Retina (tissue), 1 donor: ENCODE data around the gene STH.

Experiments used
- DNase-seq: peaks from one replicate; pipeline ENCODE4 v3.0.0-alpha.2; 2016

STH gene

DNA sequence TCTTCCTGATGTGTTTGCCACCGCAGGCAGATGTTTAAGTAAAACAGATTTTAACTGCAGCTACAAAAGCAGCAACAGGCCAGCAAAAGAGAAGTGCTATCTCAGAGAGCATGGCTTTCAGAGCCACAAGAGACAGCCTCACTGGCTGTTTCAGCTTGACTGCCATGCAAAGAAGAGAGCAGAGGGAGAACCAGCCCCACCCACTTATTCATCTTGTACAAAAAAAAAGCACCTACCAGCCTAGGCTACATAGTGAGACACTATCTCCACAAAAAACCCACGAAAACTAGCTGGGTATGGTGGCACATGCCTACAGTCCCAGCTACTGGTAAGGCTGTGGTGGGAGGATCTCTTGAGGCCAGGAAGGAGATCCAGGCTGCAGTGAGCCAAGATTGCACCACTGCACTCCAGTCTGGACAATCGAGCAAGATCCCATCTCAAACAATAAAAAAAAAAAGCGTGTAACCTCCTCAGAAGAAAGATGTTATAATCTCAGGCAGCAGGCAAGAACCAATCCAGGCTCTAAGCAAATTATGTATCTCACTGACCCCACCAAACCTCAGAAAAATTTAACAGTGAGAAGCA, 30.0 kb downstream of the STH start:
- DNase-seq = no peak

DNA sequence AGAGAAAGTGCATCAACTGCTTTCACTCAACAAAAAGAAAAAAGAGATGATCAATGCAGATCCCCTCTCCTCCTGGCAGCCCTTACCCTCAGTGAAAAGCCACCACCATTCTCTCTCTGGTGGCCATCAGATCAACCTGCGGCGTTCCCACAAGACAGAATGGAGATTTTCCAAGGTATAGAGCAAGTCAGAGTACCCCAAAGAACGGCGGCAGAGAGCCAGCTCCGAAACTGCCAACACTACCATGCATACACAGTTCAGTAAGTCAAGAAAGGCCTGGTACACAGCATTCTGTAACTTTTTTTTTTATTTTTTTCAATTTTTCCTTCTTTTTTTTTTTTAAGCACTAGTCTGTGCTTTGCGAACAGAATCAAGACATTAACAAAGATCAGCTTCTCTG, 30.6 kb downstream of the STH start:
- no peak for DNase-seq

- no peak for DNase-seq
These were observed 31.7 kb downstream of the STH start for GRCh38 chr17:46030752-46031151.

GRCh38 chr17:46031440-46031839, 32.4 kb downstream of the STH start:
- DNase-seq = no peak

DNA sequence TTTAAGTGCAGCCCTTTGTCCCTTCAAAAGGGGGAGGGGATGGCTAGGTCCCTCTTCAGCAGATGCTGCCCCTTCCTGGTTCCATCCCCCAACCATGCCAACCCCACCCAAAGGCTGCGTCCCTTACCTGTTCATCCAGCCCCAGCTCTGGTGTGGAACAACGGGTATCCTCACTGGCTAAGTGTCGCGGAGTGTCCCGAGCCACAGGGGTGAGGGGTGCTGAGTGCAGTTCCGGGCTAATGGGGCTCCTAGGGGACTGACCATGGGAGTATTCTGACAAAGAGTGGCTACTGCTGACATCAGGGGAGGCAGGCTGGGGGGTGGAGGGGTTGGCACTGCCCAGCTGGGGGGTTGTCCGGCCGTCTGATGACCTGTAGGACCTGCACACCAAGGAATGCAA, 32.9 kb downstream of the STH start:
- DNase-seq = no peak

DNA sequence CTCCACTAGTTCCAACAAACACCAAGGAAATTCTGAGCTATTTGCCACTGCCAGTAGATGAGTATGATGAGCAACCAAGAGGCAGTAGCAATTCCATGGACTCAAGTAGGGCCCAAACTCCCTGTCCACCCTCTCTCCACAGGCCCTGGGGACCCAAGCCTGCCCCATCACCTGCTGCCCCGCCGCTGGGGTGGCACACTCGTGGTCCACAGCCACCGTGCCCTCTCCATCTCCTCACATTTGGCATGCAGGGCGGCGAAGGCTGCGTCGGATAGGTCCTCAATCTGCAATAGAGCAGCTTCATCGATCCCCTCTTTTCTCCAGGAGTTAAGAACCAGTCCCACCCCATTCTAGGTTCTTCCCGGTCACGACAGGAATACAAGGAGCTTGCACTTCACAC, 33.9 kb downstream of the STH start:
- no peak for DNase-seq

GRCh38 chr17:46033392-46033791, 34.3 kb downstream of the STH start:
- DNase-seq = no peak

DNA sequence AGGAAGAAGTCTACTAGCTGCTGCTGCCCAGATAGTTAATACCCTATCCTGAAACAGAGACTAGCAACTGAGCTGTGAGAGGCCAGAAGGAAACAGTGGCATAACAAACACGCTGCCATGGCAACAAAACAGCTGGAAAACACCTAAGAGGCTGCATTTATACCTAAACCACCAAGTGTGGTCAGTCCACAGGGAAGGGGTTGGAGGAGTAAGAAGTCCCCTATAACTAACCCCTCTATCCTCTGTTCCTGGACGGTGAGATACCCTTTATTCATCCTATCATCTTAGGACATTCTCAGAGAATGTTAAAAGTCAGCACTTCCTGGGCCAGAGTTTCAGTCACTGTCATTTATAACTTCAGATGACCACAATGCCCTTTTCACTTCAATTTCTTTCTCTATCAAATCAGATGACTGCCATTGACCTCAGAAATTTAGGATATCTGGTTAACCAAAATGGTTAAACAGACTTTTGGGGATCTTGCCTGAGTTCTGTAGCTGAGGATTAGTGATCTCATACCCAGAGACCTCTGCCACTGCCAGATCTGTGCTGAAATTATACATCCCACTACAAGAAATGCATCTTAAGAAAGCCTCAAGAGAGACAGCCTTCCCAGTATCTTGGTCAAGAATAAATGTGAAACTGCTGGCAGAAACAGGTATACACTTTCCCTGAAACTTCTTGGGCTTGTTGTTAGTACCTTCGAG, 36.2 kb downstream of the STH start:
- no peak for DNase-seq

- DNase-seq = no peak
These were observed 37.4 kb downstream of the STH start for GRCh38 chr17:46036491-46036890.

DNA sequence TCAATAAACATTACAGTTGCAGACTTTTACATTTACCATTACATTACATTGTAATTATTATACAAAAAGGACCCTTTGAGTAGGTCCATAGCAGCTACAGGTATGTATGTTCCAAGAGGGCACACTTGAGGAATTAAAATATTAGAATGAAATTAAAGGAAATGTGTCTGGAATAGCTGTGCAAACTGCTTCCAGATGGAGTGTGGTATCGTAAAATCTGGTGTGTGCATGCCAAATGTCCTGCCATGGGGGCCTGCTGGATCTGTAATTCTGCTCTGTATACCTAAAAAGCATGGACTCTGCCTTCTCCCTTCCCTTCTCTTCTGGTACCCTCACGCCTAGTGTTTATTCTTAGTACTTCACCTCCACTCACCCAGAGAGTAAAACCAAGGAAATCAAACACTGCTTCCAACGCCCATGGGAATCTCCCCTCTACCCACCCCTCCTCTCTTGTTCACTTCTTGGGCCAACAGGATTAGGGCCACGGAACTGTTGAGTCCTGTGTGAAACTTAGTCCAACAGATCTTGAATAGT, 38.7 kb downstream of the STH start:
- DNase-seq = no peak

GRCh38 chr17:46038414-46038813, 39.4 kb downstream of the STH start:
- no peak for DNase-seq

GRCh38 chr17:46038937-46039336, 39.9 kb downstream of the STH start:
- no peak for DNase-seq

DNA sequence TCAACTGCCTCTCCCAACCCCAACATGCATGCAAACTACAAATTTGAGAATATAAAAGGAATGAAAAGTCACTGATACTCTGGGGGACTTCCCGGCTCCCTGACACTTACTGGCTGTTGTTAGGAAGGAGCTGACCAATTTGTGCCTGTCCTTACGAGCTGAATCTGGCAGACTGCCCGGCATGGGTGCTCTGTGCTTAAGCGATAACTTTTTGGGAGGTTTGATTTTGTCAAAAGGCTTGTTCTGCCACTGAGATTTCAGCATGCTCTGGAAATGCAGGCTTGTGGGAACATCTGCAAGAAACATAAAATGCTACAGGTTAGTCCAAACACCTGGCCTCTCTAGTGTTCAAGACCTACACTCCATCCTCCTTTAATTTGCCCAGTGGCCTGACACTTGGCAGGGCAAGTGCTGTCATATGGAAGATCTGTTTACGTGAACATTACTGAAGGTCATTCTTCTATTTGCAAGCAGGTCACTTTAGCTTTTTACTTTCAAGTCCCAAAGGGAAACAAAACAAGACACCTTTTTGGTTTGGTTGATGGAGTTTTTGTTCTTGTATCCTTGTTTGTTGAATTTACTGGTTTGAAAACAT, 40.6 kb downstream of the STH start:
- DNase-seq = no peak

DNA sequence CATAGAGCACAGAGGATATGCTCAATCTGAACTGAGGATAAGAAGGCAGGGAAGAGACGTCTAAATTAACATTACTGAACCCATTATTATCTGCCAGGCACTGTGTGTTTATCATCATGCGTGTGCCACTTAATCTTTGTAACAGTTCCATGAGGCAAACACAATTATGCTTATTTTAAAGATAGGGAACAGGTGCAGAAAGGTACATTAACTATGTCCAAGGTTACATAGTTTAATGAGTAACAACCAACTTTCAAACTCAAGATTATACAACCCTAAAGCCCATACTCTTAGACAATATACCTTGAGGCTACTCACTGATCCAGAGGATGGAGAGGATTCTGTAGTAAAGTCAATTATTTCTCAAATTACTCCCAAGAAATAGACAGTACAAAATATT, 43.2 kb downstream of the STH start:
- no peak for DNase-seq

DNA sequence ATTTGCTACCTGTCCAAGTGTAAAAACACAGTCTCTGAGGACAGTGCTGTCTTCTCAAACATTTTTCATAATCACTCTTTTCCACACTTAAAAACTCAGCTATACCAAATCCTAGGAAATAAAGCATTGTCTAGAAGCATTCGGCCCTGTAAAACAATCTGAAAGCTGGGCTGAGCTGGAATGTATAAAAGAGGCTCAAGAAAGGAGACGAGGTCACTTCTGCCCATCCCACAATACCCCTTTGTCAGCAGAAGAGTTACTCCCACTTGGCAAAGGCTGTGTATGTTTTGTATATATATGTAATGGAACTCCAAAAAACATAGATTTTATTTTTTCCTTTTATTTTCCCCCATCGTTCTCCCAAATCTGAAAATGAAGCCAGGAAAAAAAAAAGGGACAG, 43.9 kb downstream of the STH start:
- no peak for DNase-seq

GRCh38 chr17:46043606-46044005, 44.6 kb downstream of the STH start:
- no peak for DNase-seq

DNA sequence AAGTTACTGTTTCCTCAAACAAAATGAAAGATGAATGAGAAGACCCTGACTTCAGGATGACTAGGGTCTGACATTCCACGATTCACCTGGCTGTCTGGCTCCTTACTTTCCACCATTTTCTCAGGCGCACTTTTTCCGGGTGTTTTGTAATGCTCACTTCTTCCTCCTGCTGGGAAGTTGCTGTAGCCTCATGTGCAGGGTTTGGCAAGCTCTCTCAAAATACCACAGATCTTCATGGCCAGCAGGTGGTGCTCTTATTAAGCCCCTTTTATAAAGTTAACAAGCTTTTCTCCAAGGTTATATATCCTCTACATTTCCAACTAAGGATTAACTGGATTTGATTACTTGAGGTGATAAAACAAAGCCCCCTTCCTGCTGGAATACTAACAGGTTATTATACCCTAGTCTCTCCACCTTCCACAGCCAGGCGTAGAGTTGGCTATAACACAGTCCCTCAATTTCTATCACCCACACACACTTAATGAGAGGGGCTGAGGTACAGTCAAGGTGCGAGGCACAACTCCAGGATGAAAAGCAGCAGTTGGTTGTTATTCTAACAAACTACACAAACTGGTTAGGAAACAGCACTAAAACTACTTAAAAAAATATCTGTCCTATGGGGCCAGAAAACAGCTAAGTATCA, 45.4 kb downstream of the STH start:
- peak; percentile 51 for DNase-seq

DNA sequence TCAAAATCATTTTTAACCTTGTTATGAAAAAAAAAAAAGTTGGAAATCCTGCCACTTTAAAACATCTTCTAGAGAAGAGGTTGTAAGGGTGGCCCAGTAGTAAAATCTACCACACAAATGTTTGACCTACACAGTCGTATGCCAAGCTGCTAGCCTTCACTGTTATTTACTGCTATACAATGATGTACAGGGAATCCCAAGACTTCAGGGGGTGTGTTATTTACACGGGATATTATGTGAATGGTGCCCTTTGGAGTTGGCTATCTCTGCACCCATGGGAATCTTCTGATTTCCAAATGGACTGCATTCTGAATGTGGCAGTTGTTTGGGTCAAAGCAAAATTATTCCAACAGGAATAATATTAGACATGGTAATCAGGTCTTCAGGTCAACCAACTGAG, 45.9 kb downstream of the STH start:
- no peak for DNase-seq

- DNase-seq = no peak
These were observed 46.6 kb downstream of the STH start for GRCh38 chr17:46045639-46046038.

- DNase-seq = no peak
These were observed 47.9 kb downstream of the STH start for GRCh38 chr17:46046957-46047356.

DNA sequence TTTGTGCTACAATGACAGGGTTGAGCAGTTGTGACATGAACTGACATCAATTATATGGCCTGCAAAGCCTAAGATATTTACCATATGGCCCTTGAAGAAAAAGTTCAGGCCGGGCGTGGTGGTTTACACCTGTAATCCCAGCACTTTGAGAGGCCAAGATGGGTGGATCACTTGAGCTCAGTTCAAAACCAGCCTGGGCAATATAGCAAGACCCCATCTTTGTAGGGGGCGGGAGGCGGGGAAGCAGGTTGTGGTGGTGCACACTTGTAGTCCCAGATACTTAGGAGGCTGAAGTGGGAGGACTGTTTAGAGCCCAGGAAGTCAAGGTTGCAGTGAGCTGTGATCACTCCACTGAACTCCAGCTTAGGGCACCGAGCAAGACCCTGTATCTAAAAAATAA, 48.3 kb downstream of the STH start:
- DNase-seq = no peak

DNA sequence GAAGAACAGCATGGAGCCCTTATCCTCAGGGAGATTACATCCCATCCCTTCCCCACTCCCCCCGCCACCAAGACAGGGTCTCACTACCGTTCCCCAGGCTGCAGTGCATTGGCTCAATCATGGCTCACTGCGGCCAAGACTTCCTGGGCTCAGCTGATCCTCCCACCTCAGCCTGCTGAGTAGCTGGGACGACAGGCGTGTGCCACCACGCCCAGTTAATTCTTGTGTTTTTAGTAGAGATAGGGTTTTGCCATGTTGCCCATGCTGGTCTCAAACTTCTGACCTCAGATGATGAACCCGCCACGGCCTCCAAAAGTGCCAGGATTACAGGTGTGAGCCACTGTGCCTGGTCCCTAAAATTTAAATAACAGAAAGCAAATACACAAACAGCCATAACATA, 48.8 kb downstream of the STH start:
- no peak for DNase-seq
